Lower lobe of right lung (tissue), 2 donors: ENCODE results near the gene ALG6. TPM values are rescaled to one million over a fixed set of nuclear protein-coding genes. Genes with fewer than 3 reads are reported as not detected.
"Not testable (repeated sequence)": the region's sequence is repeated elsewhere in the genome, so short reads cannot be mapped to it uniquely, and the experiment has no call there.

ENCODE experiments used
- ATAC-seq, 2 donors: fragments of 200-7000 bp; cut with Tn5 transposase; one replicate each; pipeline ENCODE4 v1.9.1; 2020 to 2022; ENCODE audit warnings: mild to moderate bottlenecking in 2 of 2, moderate library complexity in 2 of 2
- DNase-seq: peaks from one replicate; pipeline ENCODE4 v3.0.0-alpha.2; 2020
- H3K27ac ChIP-seq: fragments of 200-600 bp; one replicate; pipeline ENCODE4 v1.8.0; 2022
- H3K27me3 ChIP-seq: fragments of 200-600 bp; one replicate; pipeline ENCODE4 v1.8.0; 2022; ENCODE audit warnings: low read depth
- H3K36me3 ChIP-seq: fragments of 200-600 bp; one replicate; pipeline ENCODE4 v1.8.0; 2022; ENCODE audit warnings: mild to moderate bottlenecking
- H3K4me1 ChIP-seq: fragments of 200-600 bp; one replicate; pipeline ENCODE4 v1.8.0; 2022
- H3K4me3 ChIP-seq: fragments of 200-600 bp; one replicate; pipeline ENCODE4 v1.8.0; 2022; ENCODE audit warnings: mild to moderate bottlenecking
- H3K9me3 ChIP-seq: fragments of 200-600 bp; one replicate; pipeline ENCODE4 v1.8.0; 2022
- CTCF ChIP-seq: fragments of 200-600 bp; IDR thresholded peaks from one replicate; pipeline ENCODE4 v1.8.0; 2022; ENCODE audit warnings: antibody characterized with exemption, mild to moderate bottlenecking
- intact Hi-C: fragments of 100-400 bp; cut with DNase I; formaldehyde crosslinking; loops from one replicate; pipeline ENCODE4 v1.11.0; 2022
- total RNA-seq: library from RNA; stranded (reverse); fragmentation: NEBNext Ultra II Directional; extraction: Animal tissue kit (Norgen Biotek cat#: 25700); gene quantifications from one replicate; pipeline ENCODE4 v1.2.1, GENCODE V29; 2021
- donor health status: DM: no; HTN: yes; CAD: no; lungs with severe emphysema.

Gene ALG6
- total RNA-seq, 1 donor from 2014 or later = 11.8 TPM

DNA sequence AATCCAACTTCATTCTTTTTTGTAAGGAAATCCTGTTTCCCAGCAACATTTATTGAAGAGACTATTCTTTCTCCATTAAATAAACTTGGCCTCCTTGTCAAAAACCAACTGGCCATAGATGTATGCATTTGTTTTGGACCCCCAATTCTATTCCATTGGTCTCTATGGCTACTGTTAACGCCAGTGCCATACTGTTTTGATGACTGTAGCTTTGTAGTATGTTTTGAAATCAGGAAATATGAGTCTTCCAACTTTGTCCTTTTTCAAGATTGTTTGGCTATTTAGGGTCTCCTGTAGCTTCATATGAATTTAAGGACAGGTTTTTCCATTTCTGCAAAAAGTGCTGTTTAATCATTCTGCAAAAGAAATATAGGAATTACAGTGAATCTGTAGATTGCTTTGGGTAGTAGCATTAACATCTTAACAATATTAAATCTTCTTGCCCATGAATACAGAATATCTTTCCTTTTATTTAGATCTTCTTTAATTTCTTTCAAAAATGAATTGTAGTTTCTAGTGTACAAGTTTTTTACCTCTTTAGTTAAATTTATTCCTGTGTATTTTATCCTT lies 94.3 kb downstream of the ALG6 start:
- no peak overlapping the region for H3K27ac ChIP-seq
- H3K9me3 ChIP-seq = peaks cover 11% of the 10 kb centered on the region
- intact Hi-C loops = no loop called here
- TF ChIP-seq CTCF = no peak
- no peaks in the 10 kb centered on the region for H3K4me1 ChIP-seq
- H3K27me3 ChIP-seq = no peaks in the 10 kb centered on the region
- no peaks in the 10 kb centered on the region for H3K36me3 ChIP-seq
- no peak for ATAC-seq
- no peak for DNase-seq
- no peak overlapping the region for H3K4me3 ChIP-seq

DNA sequence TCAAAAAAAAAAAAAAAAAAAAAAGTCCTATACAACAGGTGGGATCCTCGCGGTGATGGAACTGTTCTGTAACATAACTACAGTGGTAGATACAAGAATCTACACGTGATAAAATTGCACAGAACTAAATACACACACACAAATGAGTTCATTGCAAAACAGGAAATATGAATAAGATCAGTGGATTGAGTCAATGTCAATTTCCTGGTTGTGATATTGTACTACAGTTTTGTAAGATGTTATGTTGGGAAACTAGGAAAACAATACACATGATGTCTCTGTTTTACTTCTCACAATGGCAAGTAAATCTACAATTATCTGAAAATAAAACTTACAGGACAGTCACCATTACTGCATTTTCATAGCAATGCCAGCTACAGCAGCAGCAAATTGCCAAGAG lies 95.8 kb downstream of the ALG6 start:
- Histone ChIP-seq H3K27ac (no peak overlapping the region), H3K4me3 (no peak overlapping the region), H3K9me3 (peaks cover 11% of the 10 kb centered on the region), H3K4me1 (no peaks in the 10 kb centered on the region), H3K36me3 (no peaks in the 10 kb centered on the region), H3K27me3 (no peaks in the 10 kb centered on the region)
- intact Hi-C loops = no loop called here
- ATAC-seq (peak; percentile 29 to 51), DNase-seq (no peak)
- no peak for TF ChIP-seq CTCF

GRCh38 chr1:63466181-63466580 lies 98.8 kb downstream of the ALG6 start:
- Histone ChIP-seq H3K27me3 (no peaks in the 10 kb centered on the region), H3K9me3 (peaks cover 11% of the 10 kb centered on the region), H3K36me3 (no peaks in the 10 kb centered on the region), H3K4me3 (no peak overlapping the region), H3K4me1 (no peaks in the 10 kb centered on the region), H3K27ac (no peak overlapping the region)
- TF ChIP-seq CTCF = no peak
- intact Hi-C loops = no loop called here
- ATAC-seq (no peak), DNase-seq (no peak)

GRCh38 chr1:63466759-63467158 lies 99.3 kb downstream of the ALG6 start:
- Histone ChIP-seq H3K27ac (no peak overlapping the region), H3K36me3 (no peaks in the 10 kb centered on the region), H3K4me3 (no peak overlapping the region), H3K9me3 (peaks cover 6% of the 10 kb centered on the region), H3K4me1 (no peaks in the 10 kb centered on the region), H3K27me3 (no peaks in the 10 kb centered on the region)
- ATAC-seq = peak in 1 of 2 donors; percentile 48
- no peak for DNase-seq
- intact Hi-C loops = no loop called here
- no peak for TF ChIP-seq CTCF

DNA sequence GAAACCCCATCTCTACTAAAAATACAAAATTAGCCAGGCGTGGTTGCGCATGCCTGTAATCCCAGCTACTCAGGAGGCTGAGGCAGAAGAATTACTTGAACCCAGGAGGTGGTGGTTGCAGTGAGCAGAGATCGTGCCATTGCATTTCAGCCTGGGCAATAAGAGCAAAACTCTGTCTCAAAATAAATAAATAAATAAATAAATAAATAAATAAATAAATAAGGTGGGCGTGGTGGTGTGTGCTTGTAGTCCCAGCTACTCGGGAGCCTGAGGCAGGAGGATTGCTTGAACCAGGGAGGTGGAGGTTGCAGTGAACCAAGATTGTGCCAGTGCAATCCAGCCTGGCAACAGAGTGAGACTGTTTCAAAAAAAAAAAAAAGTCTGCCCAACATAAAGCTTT lies 101.3 kb downstream of the ALG6 start:
- H3K9me3 ChIP-seq, H3K36me3 ChIP-seq, H3K27me3 ChIP-seq, H3K4me3 ChIP-seq, H3K4me1 ChIP-seq, intact Hi-C loops, ATAC-seq, H3K27ac ChIP-seq, DNase-seq: not testable (repeated sequence)

DNA sequence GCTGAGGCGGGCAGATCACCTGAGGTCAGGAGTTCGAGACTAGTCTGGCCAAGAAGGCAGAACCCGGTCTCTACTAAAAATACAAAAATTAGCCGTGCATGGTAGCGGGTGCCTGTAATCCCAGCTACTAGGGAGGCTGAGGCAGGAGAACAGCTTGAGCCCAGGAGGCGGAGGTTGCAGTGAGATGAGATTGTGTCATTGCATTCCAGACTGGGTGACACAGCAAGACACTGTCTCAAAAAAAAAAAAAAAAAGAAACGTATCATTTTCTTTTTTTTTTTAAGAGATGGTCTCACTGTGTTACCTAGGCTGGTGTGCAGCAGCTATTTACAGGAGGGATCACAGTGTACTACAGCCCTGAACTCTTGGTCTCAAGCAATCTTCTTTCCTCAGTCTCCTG lies 108.3 kb downstream of the ALG6 start:
- no peak for TF ChIP-seq CTCF
- Histone ChIP-seq H3K4me3 (no peak overlapping the region), H3K9me3 (no peaks in the 10 kb centered on the region), H3K36me3 (no peaks in the 10 kb centered on the region), H3K27ac (no peak overlapping the region), H3K27me3 (no peaks in the 10 kb centered on the region), H3K4me1 (no peaks in the 10 kb centered on the region)
- DNase-seq = no peak
- intact Hi-C loops = no loop called here
- no peak for ATAC-seq
